PC-9 (cell line): Measurements from ENCODE around the gene EXOSC7. TPM values are rescaled to one million over a fixed set of nuclear protein-coding genes. Genes with fewer than 3 reads are reported as not detected.

Experiments
- BruUV-seq: library from RNA; stranded (reverse); fragments of 400-500 nt; replicated peaks from 2 replicates; lab custom pipeline; 2021; lab: Mats Ljungman, UMichigan
- CTCF ChIA-PET: fragments of 300-600 bp; sonication (Branson Sonifier 250); formaldehyde crosslinking; loops from one replicate; lab custom pipeline; 2022; ENCODE audit warnings: antibody characterized with exemption; lab: Charles Lee
- POLR2A ChIA-PET: fragments of 300-600 bp; sonication (Branson Sonifier 250); formaldehyde crosslinking; loops from one replicate; lab custom pipeline; 2022; ENCODE audit warnings: antibody characterized with exemption; ENCODE audit not compliant: unreplicated experiment; lab: Charles Lee
- DNase-seq, 2 experiments: peaks; one replicate each; pipeline versions ENCODE4 v3.0.0 to v3.0.0-alpha.2; 2015 to 2022; ENCODE audit warnings: mixed read lengths in 1 of 2
- H2AFZ ChIP-seq: fragments of 200-600 bp; sonication (generic); 2 replicates; pipeline ENCODE4 v1.8.1; 2017; ENCODE audit warnings: antibody characterized with exemption
- H3F3A ChIP-seq: fragments of 200-600 bp; sonication (generic); 2 replicates; pipeline ENCODE4 v1.8.1; 2017; ENCODE audit warnings: antibody characterized with exemption, mild to moderate bottlenecking, low read depth; ENCODE audit not compliant: insufficient read depth
- H3K27ac ChIP-seq: fragments of 200-600 bp; sonication (generic); 2 replicates; pipeline ENCODE4 v1.6.1; 2016; ENCODE audit warnings: mixed run types
- H3K27me3 ChIP-seq: fragments of 200-600 bp; sonication (generic); 2 replicates; pipeline ENCODE4 v1.6.1; 2016; ENCODE audit warnings: low read depth, mixed run types; ENCODE audit not compliant: insufficient read depth
- H3K36me3 ChIP-seq: fragments of 200-600 bp; sonication (generic); 2 replicates; pipeline ENCODE4 v1.6.1; 2016; ENCODE audit warnings: low read depth, mixed run types
- H3K4me1 ChIP-seq: fragments of 200-600 bp; sonication (generic); replicated peaks from 2 replicates; pipeline ENCODE4 v1.6.1; 2016; ENCODE audit warnings: mixed run types; ENCODE audit not compliant: insufficient read depth
- H3K4me2 ChIP-seq: fragments of 200-600 bp; sonication (generic); 2 replicates; pipeline ENCODE4 v1.6.1; 2017; ENCODE audit warnings: mixed run types
- H3K4me3 ChIP-seq: fragments of 200-600 bp; sonication (generic); 2 replicates; pipeline ENCODE4 v1.6.1; 2016; ENCODE audit warnings: mixed run types
- H3K79me2 ChIP-seq: fragments of 200-600 bp; sonication (generic); 2 replicates; pipeline ENCODE4 v1.6.1; 2017; ENCODE audit warnings: low read depth, mixed run types
- H3K9me2 ChIP-seq: fragments of 200-600 bp; sonication (generic); 2 replicates; pipeline ENCODE4 v1.8.1; 2017; ENCODE audit warnings: mild to moderate bottlenecking; ENCODE audit not compliant: insufficient read depth
- H3K9me3 ChIP-seq: fragments of 200-600 bp; sonication (generic); 2 replicates; pipeline ENCODE4 v1.8.1; 2016; ENCODE audit warnings: low read depth; ENCODE audit not compliant: insufficient read depth
- H4K20me1 ChIP-seq: fragments of 200-600 bp; sonication (generic); 2 replicates; pipeline ENCODE4 v1.8.1; 2017; ENCODE audit not compliant: insufficient read depth
- CTCF ChIP-seq: fragments of 200-600 bp; sonication (generic); conservative IDR thresholded peaks from 2 replicates; pipeline ENCODE4 v1.6.1; 2017; ENCODE audit warnings: mixed run types, antibody characterized with exemption, mild to moderate bottlenecking, moderate library complexity
- EZH2 ChIP-seq: fragments of 200-600 bp; sonication (generic); IDR thresholded peaks from 2 replicates; pipeline ENCODE4 v1.8.0; 2017; ENCODE audit warnings: antibody characterized with exemption, low read depth
- intact Hi-C: fragments of 100-400 bp; cut with micrococcal nuclease; formaldehyde crosslinking; loops from one replicate; pipeline ENCODE4 v1.10.0; 2022; ENCODE audit not compliant: unreplicated experiment
- total RNA-seq: library from RNA; stranded (reverse); gene quantifications from 2 replicates; pipeline ENCODE4 v1.2.3, GENCODE V29; 2021

Gene EXOSC7
- total RNA-seq, 1 experiment from 2014 or later, result 56.2 TPM

GRCh38 chr3:45009868-45010267 is 33.8 kb downstream of the EXOSC7 start:
- intact Hi-C loops, result no loop called here
- Histone ChIP-seq H2AFZ (no peak overlapping the region), H3K79me2 (no peaks in the 10 kb centered on the region), H3K4me3 (no peak overlapping the region), H3K9me2 (no peaks in the 10 kb centered on the region), H3K4me1 (no peaks in the 10 kb centered on the region), H4K20me1 (no peaks in the 10 kb centered on the region), H3K36me3 (0 out of 2 replicates have a peak, but pooled peaks cover 4% of the 10 kb centered on the region), H3K27me3 (no peaks in the 10 kb centered on the region), H3K27ac (no peak overlapping the region), H3K4me2 (no peak overlapping the region), H3K9me3 (no peaks in the 10 kb centered on the region), H3F3A (no peaks in the 10 kb centered on the region)
- DNase-seq, result no peak
- CTCF ChIA-PET, result no interaction called here
- POLR2A ChIA-PET, result no interaction called here
- TF ChIP-seq EZH2 (no peak), CTCF (no peak)
- BruUV-seq, result no TSS peak

- no peaks in the 10 kb centered on the region for H3K27me3 ChIP-seq
- H3K4me3 ChIP-seq, result no peak overlapping the region
- H3K27ac ChIP-seq, result no peak overlapping the region
- no peaks in the 10 kb centered on the region for H3K9me2 ChIP-seq
- no TSS peak for BruUV-seq
- H3K4me2 ChIP-seq, result no peak overlapping the region
- no peaks in the 10 kb centered on the region for H3K79me2 ChIP-seq
- H2AFZ ChIP-seq, result no peak overlapping the region
- TF ChIP-seq EZH2, result no peak
- no peaks in the 10 kb centered on the region for H3F3A ChIP-seq
- ChIA-PET CTCF (no interaction called here), POLR2A (no interaction called here)
- intact Hi-C loops, result no loop called here
- no peaks in the 10 kb centered on the region for H3K4me1 ChIP-seq
- DNase-seq, result no peak
- H3K36me3 ChIP-seq, result 0 out of 2 replicates have a peak, but pooled peaks cover 4% of the 10 kb centered on the region
- no peaks in the 10 kb centered on the region for H4K20me1 ChIP-seq
- no peaks in the 10 kb centered on the region for H3K9me3 ChIP-seq
Observed at GRCh38 chr3:45010811-45011333, 34.8 kb downstream of the EXOSC7 start.

GRCh38 chr3:45011756-45012508 is 35.9 kb downstream of the EXOSC7 start:
- BruUV-seq, result no TSS peak
- Histone ChIP-seq H3K27me3 (no peaks in the 10 kb centered on the region), H3K27ac (no peak overlapping the region)

More at GRCh38 chr3:45011756-45012508, 35.9 kb downstream of the EXOSC7 start:
- H3K4me1 ChIP-seq, result no peaks in the 10 kb centered on the region
- no peak overlapping the region for H3K4me2 ChIP-seq
- H4K20me1 ChIP-seq, result no peaks in the 10 kb centered on the region
- no peaks in the 10 kb centered on the region for H3K9me2 ChIP-seq
- ChIA-PET CTCF (no interaction called here), POLR2A (interaction anchor here (0.7 kb wide), 1 partner anchor 1068 kb away, joined by 4 read pairs; no protein-coding TSS in a partner anchor)
- no peaks in the 10 kb centered on the region for H3F3A ChIP-seq
- TF ChIP-seq CTCF, result no peak
- no peak for TF ChIP-seq EZH2
- no peak overlapping the region for H3K4me3 ChIP-seq
- 0 out of 2 replicates have a peak, but pooled peaks cover 4% of the 10 kb centered on the region for H3K36me3 ChIP-seq
- intact Hi-C loops, result no loop called here
- H3K79me2 ChIP-seq, result no peaks in the 10 kb centered on the region
- no peak for DNase-seq
- H2AFZ ChIP-seq, result no peak overlapping the region
- H3K9me3 ChIP-seq, result no peaks in the 10 kb centered on the region
